ENCODE measurements around the gene ATAD5.
A peak's percentile ranks its signal among the peaks of the same experiment; 100 is the strongest.
"Not testable (repeated sequence)": the region's sequence is repeated elsewhere in the genome, so short reads cannot be mapped to it uniquely, and the experiment has no call there.

Gene ATAD5

DNA sequence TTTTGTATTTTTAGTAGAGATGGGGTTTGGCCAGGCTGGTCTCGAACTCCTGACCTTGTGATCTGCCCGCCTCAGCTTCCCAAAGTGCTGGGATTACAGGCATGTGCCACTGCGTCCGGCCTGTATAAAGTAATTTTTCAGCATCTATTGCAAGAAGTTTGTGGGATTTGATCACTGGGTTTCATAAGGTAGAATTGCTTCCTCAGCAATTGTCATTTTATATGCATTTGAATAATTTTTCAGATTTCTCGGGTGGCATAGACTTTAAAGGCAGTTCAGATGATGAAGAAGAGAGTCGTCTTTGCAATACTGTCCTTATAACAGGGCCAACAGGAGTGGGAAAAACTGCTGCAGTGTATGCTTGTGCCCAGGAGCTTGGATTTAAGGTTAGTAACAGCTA lies 37.2 kb downstream of the ATAD5 start:
- TF ChIP-seq FOXP2 (optimal IDR thresholded peaks at IDR 0.05; ENCODE audit: control extremely low read depth, extremely low read length, insufficient read depth) (no peak), EZH2 (IDR thresholded peaks at IDR 0.05) (no peak), POLR2AphosphoS5 (IDR thresholded peaks at IDR 0.05; ENCODE audit: borderline replicate concordance, low read depth, low read length) (no peak)
- no peaks in the 10 kb centered on the region for H3K9me3 ChIP-seq (ENCODE audit: low read depth, low read length)
- H3K36me3 ChIP-seq (ENCODE audit: insufficient read depth, low read length), result peaks cover 75% of the 10 kb centered on the region
- DNase-seq (ENCODE audit: low read depth, low spot score), result no peak
- H3K27ac ChIP-seq, result no peak overlapping the region
- no peak overlapping the region for H3K9ac ChIP-seq (ENCODE audit: insufficient read length)
- H3K4me3 ChIP-seq, result no peak overlapping the region

DNA sequence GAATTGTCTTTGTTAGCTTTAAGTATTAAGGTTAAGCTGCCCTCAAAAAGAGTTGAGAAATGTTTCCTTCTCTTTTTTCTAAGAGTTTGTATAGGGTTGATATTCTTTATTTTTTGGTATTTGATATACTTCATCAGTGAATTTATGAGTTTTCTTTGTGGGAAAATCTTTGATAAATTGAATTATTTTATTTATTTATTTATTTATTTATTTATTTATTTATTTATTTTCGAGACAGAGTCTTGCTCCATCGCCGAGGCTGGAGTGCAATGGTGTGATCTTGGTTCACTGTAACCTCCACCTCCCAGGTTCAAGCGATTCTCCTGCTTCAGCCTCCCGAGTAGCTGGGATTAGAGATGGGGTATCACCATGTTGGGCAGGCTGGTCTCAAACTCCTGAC lies 54.4 kb downstream of the ATAD5 start:
- Histone ChIP-seq H3K4me3 (no peak overlapping the region), H3K27ac (no peak overlapping the region), H3K9me3 (ENCODE audit: low read depth, low read length) (no peaks in the 10 kb centered on the region), H3K36me3 (ENCODE audit: insufficient read depth, low read length) (peaks cover 43% of the 10 kb centered on the region), H3K9ac (ENCODE audit: insufficient read length) (no peak overlapping the region)
- DNase-seq (ENCODE audit: low read depth, low spot score), result no peak
- TF ChIP-seq EZH2 (IDR thresholded peaks at IDR 0.05), result no peak
- no peak for TF ChIP-seq POLR2AphosphoS5 (IDR thresholded peaks at IDR 0.05; ENCODE audit: borderline replicate concordance, low read depth, low read length)
- no peak for TF ChIP-seq FOXP2 (optimal IDR thresholded peaks at IDR 0.05; ENCODE audit: control extremely low read depth, extremely low read length, insufficient read depth)

DNA sequence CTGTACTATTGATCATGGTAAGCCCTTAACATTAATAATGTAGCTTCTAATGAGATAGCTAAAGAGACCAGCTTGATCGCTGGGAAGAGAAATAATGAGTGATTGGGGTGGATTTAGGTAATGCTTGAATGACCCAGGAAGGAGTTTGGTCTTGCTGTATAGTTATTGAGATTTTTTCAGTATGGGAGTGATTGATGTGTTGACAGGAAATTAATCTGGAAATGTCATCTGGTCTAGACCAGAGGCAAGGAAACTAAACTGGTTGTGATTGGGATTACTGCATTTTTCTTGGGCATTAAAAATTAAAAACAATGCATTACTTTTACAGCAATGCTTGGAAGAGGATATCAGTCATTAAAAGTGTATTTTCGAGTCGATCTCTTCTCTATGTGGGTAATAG lies 62.5 kb downstream of the ATAD5 start:
- no peak overlapping the region for H3K9ac ChIP-seq (ENCODE audit: insufficient read length)
- H3K36me3 ChIP-seq (ENCODE audit: insufficient read depth, low read length), result peaks cover 45% of the 10 kb centered on the region
- no peak overlapping the region for H3K4me3 ChIP-seq
- H3K27ac ChIP-seq, result no peak overlapping the region
- H3K9me3 ChIP-seq (ENCODE audit: low read depth, low read length), result no peaks in the 10 kb centered on the region
- DNase-seq (ENCODE audit: low read depth, low spot score), result no peak
- TF ChIP-seq EZH2 (IDR thresholded peaks at IDR 0.05), result no peak
- no peak for TF ChIP-seq FOXP2 (optimal IDR thresholded peaks at IDR 0.05; ENCODE audit: control extremely low read depth, extremely low read length, insufficient read depth)
- no peak for TF ChIP-seq POLR2AphosphoS5 (IDR thresholded peaks at IDR 0.05; ENCODE audit: borderline replicate concordance, low read depth, low read length)

DNA sequence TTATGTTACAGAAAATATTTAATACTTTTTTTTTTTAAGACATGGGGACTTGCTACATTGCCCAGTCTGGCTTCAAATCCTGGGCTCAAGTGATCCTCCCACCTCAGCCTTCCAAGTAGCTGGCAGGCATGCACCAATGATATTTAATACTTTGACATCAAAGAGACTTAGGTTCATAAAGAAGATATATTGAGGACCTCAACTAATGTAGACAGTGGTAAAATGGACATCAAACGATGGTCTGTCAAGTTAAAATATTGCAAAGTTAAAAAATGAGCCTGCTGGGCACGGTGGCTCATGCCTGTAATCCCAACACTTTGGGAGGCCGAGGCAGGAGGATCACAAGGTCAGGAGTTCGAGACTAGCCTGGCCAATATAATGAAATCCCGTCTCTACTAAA lies 65.5 kb downstream of the ATAD5 start:
- peaks cover 47% of the 10 kb centered on the region for H3K36me3 ChIP-seq (ENCODE audit: insufficient read depth, low read length)

DNA sequence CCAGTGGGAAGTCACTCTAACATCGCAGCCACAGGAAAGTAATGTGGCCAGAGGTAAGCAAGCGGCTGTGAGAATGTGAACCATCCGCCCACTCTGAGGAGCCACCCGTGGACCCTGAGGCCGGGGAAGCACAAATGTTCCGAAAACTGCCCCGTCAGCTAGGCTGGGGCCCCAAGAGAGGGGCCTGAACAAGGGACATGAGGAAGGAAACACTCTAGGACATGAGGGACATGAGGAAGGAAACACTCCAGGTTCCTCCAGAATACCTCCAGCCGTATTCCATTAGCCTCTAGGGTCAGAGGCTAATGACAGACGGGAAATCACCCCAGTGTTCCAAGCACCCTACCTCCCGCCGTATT lies 74.0 kb downstream of the ATAD5 start:
- no peak for DNase-seq (ENCODE audit: low read depth, low spot score)

More for the DNA sequence above, 65.5 kb downstream of the ATAD5 start:
- Histone ChIP-seq H3K9ac (ENCODE audit: insufficient read length) (no peak overlapping the region), H3K4me3 (no peak overlapping the region), H3K27ac (no peak overlapping the region), H3K9me3 (ENCODE audit: low read depth, low read length) (no peaks in the 10 kb centered on the region)
- TF ChIP-seq POLR2AphosphoS5 (IDR thresholded peaks at IDR 0.05; ENCODE audit: borderline replicate concordance, low read depth, low read length) (no peak), FOXP2 (optimal IDR thresholded peaks at IDR 0.05; ENCODE audit: control extremely low read depth, extremely low read length, insufficient read depth) (no peak), EZH2 (IDR thresholded peaks at IDR 0.05) (no peak)
- DNase-seq (ENCODE audit: low read depth, low spot score), result no peak

DNA sequence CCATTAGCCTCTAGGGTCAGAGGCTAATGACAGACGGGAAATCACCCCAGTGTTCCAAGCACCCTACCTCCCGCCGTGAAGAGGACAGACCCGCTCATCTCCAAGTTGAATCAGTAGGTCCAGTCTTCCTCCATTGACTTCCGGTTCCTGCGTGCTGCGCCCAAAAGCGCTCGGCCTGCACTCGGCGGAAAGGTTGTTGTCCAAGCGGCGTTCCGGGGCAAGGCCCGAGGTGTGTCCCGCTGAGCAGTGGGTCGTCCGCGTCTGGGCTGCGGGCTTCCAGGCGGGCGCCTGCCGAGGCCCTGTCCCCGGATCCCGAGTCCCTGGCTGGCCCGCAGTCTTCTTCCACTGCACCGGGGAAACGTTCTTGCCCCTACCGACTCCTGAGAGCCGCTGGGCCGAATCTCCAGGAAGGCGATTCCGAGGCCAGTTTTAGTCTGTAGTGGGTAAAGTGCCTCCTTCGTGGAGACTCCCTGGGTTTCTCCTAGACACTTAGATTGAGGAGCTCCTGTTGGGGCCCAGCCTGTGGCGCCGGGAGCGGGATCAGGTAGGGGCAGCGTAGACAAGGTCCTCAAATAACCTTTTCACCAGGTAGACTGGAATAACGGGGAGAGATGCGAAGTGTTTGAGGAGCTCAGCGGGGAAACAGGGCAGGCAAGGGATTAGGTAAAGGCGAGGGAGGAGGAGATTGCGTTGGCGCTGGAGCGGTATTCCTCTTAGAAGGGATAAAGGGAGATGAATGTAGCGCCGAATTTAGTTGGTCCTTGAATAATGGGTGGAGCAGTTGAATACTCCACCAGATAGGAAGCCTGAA lies 74.5 kb downstream of the ATAD5 start, which contains the start of gene TEFM:
Gene TEFM, minus strand, starts transcription at position 138 of the 811 bp plus-strand sequence. Its CDS starts 40 bp downstream, at position 98.
- no peak for TF ChIP-seq EZH2 (IDR thresholded peaks at IDR 0.05)
- peak; percentile 89; the same call in 1 of the 2 replicates for TF ChIP-seq POLR2AphosphoS5 (IDR thresholded peaks at IDR 0.05; ENCODE audit: borderline replicate concordance, low read depth, low read length)
- DNase-seq (ENCODE audit: low read depth, low spot score), result peak; percentile 37
- peak within 1 kb of the TSS; percentile 89 for H3K4me3 ChIP-seq
- H3K27ac ChIP-seq, result peak within 1 kb of the TSS; percentile 17; the same call in 1 of the 2 replicates
- H3K36me3 ChIP-seq (ENCODE audit: insufficient read depth, low read length), result 0 out of 2 replicates have a peak, but pooled peaks cover 6% of the 10 kb centered on the region
- H3K9ac ChIP-seq (ENCODE audit: insufficient read length), result peak within 1 kb of the TSS; percentile 79
- no peaks in the 10 kb centered on the region for H3K9me3 ChIP-seq (ENCODE audit: low read depth, low read length)

More for the DNA sequence above, 74.0 kb downstream of the ATAD5 start:
- H3K27ac ChIP-seq, result peak overlapping the region; percentile 10; the same call in 1 of the 2 replicates
- peak overlapping the region; percentile 89 for H3K4me3 ChIP-seq
- H3K9me3 ChIP-seq (ENCODE audit: low read depth, low read length), result no peaks in the 10 kb centered on the region
- TF ChIP-seq FOXP2 (optimal IDR thresholded peaks at IDR 0.05; ENCODE audit: control extremely low read depth, extremely low read length, insufficient read depth), result no peak
- 0 out of 2 replicates have a peak, but pooled peaks cover 6% of the 10 kb centered on the region for H3K36me3 ChIP-seq (ENCODE audit: insufficient read depth, low read length)
- peak overlapping the region; percentile 79 for H3K9ac ChIP-seq (ENCODE audit: insufficient read length)

DNA sequence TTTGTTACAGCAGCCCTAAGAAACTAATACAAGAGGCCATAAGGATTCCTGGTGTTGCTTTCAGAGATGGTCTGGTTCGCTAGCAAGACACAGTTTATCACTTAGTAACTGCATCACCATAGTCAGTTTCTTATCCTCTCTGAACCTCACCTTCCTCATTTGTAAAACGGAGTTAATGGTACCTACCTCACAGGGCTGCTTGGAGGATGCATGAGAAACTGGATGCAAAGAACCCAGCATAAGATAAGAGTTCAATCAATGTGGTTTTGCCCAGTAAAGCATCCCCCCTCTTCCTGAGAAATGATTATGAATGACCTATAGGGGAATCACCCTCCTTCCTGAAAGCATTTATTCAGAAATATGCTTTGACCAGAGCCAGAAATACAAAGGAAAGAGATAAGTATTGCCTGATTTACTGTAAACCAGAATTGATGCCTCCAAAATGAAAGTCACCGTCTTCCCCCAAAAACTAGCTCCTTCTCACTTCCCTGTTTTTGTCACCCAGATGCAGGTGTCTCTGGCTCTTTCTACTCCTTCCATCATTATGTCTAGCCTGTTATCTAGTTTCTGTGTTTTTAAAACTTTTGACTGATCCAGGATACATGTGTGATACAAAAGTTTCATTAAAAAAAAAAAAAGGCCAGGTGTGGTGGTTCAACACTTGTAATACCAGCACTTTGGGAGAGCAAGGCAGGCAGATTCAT lies 77.1 kb downstream of the ATAD5 start:
- H3K4me3 ChIP-seq, result no peak overlapping the region
- no peaks in the 10 kb centered on the region for H3K9me3 ChIP-seq (ENCODE audit: low read depth, low read length)
- no peak overlapping the region for H3K27ac ChIP-seq
- no peak for DNase-seq (ENCODE audit: low read depth, low spot score)
- no peaks in the 10 kb centered on the region for H3K36me3 ChIP-seq (ENCODE audit: insufficient read depth, low read length)
- no peak overlapping the region for H3K9ac ChIP-seq (ENCODE audit: insufficient read length)
- TF ChIP-seq FOXP2 (optimal IDR thresholded peaks at IDR 0.05; ENCODE audit: control extremely low read depth, extremely low read length, insufficient read depth) (no peak), EZH2 (IDR thresholded peaks at IDR 0.05) (no peak), POLR2AphosphoS5 (IDR thresholded peaks at IDR 0.05; ENCODE audit: borderline replicate concordance, low read depth, low read length) (no peak)

DNA sequence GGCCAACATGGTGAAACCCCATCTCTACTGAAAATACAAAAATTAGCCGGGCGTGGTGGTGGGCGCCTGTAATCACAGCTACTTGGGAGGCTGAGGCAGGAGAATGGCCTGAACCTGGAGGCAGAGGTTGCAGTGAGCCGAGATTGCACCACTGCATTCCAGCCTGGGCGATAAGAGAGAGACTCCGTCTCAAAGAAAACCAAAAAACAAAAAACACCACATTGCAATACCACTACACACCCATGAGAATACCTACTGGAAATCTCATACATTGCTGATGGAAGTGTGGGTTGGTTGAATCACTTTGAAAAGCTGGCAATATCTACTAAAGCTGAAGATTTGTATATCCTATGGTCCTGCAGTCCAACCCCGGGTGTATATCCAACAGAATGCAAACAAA lies 78.4 kb downstream of the ATAD5 start:
- H3K36me3 ChIP-seq (ENCODE audit: insufficient read depth, low read length); H3K9me3 ChIP-seq (ENCODE audit: low read depth, low read length); DNase-seq (ENCODE audit: low read depth, low spot score); H3K9ac ChIP-seq (ENCODE audit: insufficient read length); H3K4me3 ChIP-seq; H3K27ac ChIP-seq: not testable (repeated sequence)
